ENCODE measurements around the gene PGP.
"Not testable (repeated sequence)": the region's sequence is repeated elsewhere in the genome, so short reads cannot be mapped to it uniquely, and the experiment has no call there.

PGP gene

DNA sequence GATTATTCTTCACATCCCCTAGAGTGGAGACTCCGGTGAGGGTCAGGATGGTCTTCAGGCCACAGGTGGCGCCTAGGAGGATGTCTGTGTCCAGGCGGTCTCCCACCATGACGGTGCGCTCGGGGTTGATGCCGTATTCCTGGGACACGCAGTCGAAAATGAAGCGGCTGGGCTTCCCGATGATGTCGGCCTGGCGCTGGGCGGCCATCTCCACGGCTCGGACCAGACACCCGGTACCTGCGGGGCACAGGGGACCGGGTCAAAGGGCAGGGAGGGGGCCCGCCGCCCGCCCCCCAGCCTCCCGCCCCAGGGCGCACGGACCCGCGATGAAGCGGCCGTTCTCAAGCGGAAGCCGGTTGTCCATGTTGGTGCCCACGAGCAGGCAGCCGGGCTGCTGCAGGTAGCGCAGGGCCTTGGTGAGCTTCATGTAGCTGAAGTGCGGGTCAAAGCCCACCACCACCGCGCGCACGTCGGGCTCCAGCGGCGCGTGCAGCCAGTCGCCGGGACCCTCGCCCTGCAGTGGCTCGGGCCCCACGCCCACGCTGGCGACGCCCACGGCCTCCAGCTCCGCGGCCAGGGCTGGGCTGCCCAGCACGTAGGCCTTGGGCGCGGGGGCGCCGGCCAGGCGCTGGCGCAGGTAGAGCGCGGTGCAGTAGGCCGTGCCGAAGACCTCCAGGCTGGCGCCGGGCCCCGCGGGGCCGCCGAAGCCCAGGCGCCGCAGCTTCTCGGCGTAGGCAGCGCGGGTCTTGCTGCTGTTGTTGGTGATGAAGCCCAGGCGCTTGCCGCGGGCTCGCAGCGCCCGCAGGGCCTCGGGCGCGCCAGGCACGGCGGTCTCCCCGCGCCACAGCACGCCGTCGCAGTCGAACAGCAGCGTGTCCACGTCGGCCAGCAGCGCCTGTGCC, 572 bp downstream of the PGP start:
- no peak for DNase-seq

DNA sequence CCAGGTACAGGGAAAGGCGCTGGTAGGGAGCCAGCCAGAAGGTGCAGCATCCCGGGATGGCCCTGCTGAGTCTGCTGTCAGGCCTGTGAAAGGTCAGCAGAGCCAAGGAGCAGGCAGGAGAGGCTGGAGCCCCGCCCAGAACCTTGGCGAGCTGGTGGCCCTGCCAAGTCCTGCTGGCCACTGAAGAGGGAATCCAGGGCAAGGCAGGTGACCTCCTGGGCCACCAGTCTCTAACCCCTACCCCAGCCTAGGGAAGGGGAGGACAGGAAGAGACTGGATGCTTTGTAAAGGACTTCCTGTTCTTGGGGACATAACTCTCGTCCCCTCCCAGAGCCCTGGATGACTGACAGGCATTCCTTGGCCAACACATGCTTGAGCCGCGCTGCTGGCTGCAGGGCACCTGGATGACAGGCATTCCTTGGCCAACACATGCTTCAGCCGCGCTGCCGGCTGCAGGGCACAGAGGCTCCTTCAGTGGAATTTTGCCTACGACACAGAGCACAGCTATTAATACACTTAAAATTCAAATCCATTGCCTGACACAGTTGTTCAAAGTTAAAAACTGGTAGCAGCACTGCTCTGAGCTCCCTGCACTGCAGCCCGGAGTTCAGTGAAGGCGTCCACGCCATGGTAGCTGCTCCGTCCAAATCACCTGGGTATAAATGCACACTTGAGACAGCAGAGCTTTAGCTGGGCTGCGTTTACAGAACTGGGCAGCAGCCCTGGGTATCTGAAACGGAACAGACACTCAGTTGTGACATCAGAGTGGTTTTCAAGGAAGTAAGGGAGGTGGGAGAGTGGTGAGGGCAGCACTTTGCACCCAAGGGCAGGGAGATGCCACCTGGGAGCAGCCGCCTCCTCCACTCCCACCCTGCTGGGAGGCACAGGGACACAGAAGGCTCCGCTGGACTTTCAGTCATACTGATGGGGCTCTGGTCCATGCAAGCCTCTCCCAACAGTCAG, 2.0 kb downstream of the PGP start:
- no peak for DNase-seq

DNA sequence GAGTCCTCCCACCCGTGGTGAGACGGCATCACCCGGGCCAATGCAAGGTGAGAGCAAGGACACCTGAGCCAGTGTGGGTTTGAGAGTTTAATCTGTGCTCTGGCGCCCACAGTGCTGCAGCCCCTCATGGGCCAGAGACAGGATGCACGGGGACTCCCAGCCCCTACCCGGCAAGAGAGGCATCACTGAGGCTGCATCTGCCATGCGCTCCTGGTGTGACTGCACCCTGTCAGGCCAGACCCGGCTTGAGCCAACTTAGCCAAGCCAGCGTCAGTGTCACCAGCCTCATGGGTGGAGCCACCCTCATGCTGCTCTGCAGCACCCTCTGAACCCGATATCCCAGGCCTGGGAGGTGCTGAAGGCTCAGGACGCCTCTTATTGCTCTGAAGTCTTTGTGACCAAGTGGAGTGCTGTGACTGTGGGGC, 2.7 kb downstream of the PGP start:
- DNase-seq = no peak

DNA sequence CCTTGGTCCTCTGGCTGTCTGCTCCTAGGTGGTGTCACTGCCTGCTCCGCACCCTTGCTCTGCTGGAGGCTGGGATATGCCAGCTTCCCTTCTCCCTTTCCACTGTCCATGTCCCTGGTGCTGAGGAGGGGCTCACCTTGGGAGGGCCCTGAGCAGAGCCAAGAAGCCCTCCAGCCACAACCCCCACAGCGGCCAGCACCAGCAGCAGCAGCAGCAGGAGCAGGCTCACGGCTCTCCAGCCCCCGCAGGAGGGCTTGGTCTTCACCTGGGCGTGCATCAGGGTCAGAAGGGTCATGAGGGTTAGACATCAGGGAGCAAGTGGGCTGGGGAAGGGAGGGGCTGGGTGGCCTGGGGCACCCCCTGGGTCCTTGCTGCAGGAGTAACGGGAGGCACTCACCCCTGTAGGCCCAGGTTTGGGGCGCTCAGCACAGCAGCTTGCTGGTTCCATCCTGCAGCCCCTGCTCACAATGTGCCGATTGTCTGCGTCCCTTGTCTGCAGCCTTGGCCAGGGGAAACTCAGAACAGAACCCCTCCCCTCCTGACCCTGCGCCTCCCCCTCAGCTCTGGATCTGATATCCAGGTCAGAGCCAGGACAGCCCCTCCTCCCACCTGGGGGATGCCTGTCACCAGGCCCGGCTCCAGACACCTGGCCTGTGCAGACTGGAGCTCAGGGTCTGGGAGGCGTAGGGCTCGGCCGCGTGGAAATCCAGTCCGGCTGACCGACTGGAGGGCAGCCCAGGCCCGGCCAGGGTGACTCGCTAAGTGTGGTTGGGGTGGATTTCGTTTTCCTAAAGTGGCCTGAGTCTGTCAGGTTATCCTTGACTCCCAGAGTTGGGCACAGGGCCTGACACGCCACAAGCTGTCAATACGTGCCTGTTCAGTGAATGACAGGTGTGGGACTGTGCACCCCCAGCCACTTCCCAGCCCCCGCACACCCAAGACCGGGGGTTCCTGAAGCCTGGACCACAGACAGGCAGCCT, 4.0 kb downstream of the PGP start, which contains the start of gene BRICD5:
Gene BRICD5, minus strand, starts transcription at position 478 of the 980 bp plus-strand sequence. Its CDS starts 30 bp downstream, at position 448.
- DNase-seq = no peak

DNA sequence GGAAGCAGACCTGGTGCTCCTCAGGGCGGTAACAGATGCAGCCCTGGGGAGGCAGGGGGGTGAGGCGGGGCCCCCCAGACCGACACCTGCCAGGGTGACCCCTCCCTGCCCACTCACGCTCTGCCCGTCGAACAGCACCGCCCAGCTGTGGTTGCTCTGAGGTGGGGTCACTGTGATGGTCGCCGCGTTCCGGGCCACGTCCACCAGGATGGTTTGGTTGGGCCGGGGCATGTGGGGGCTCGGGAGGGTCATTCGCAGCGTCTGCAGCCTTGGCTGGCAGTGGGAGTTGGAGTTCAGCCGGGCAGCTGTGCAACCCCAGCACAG, 4.7 kb downstream of the PGP start:
- DNase-seq = no peak

DNA sequence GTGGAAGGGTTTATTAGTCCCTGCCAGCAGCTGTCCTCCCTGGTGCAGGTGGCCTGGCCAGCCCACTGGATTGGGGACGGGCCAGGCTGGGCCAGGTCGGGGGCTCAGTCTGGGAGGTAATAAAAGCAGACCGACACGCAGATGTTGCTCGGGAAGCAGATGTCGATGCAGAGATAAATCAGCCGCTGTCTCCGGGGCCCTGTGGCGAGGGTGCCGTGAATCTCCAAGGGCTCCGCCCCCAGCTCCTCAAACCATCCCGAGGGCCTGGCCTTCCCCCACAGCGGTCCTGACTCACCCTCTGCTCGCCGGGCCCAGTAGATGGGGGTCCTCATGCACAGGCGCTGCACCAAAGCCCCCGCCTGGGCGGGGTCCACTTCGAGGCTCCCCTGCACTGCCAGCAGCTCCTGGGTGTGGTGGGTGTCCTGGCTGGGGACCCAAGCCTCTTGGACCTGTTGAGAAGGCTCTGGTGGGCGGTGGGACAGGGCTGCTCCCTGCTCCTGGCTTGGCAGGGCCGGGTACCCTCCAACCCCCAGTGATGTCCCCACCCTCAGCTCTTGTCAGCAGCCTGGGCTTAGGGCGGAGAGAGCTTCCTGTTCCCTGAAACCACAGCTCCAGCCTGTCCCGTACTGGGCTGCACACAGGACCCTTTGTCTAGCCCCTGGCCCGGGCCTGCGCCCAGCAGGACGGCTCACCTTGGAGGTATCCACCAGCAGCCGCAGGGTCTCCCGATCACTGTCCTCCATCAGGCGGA, 5.2 kb downstream of the PGP start:
- no peak for DNase-seq

DNA sequence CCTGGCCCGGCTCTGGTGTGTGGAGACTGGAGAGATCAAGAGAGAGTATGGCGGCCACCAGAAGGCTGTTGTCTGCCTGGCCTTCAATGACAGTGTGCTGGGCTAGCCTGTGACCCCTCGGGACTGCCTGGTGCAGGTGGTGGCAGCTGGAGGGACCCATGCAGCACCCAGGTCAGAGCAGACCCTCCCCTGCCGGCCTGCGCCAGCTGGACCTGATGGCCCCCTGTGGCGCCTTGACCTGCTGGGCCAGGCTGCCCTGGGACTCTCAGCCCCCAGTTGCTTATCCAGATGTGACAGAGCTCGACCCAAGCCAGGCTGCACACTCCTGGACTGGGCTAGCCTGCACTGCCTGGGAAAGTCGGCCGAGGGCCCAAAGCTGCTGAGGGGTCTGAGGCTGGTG, 5.9 kb downstream of the PGP start:
- DNase-seq = no peak

DNA sequence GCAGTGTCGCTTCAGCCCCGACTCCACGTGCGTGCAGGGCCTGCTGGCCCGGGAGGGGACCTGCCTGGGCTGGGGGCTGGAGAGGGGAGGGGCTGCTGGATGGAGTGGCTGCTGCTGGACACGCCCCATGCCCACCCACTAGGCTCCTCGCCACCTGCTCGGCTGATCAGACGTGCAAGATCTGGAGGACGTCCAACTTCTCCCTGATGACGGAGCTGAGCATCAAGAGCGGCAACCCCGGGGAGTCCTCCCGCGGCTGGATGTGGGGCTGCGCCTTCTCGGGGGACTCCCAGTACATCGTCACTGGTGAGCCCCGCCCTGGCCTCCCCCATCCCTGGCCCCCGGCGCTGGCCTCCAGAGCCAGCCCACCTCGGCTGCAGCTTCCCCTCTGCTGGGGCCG, 6.3 kb downstream of the PGP start:
- no peak for DNase-seq

DNA sequence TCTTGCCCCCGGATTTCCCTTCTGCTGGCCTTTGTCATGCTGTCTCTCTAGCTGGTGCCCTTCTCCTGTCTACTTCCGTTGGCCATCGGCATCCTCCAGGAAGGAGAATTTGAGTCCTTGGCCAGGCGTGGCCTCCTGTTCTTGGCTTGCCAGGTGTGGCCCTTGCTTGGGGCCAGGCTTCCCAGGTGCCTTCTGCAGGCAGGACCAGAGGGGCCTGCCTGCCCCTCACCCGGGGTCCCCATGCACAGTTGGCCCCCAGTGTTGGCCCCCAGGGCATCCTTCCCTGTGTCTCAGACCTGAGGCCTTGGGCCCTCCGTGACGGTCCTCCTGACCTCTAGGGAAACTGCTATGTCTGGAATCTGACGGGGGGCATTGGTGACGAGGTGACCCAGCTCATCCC, 6.8 kb downstream of the PGP start:
- DNase-seq = no peak

DNA sequence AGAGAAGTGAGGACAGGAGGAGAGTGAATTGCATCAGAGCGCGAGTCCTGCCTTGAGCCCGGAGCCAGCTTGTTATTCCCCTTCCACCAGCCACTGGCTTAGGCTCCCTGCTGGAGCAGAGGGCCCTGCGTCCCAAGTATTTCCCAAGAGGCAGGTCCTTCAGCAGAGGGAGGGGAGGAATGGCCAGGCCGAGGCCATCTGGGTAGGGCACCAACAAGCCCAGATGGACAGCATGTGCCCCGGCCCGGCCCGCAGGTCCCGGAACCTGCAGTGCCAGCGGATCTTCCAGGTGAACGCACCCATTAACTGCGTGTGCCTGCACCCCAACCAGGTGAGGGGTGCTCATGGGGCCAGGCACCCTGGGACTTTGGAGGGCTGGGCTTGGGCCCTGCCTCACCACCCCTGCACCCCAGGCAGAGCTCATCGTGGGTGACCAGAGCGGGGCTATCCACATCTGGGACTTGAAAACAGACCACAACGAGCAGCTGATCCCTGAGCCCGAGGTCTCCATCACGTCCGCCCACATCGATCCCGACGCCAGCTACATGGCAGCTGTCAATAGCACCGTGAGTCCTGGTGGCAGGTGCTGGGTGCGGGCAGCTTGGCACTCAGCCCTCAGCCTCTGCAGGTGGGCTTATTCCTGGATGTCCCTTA, 7.7 kb downstream of the PGP start:
- no peak for DNase-seq

DNA sequence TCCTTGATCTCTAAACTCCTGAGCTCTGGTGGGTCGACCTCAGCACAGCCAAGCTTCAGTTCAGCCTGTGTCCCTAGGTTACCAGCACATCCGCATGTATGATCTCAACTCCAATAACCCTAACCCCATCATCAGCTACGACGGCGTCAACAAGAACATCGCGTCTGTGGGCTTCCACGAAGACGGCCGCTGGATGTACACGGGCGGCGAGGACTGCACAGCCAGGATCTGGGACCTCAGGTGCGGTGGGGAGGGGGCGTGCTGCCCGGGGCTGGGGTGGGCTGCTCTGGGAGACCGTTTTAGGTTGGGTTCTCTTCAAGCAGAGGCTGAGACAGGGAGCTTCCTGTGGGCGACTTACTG, 8.2 kb downstream of the PGP start:
- no peak for DNase-seq

DNA sequence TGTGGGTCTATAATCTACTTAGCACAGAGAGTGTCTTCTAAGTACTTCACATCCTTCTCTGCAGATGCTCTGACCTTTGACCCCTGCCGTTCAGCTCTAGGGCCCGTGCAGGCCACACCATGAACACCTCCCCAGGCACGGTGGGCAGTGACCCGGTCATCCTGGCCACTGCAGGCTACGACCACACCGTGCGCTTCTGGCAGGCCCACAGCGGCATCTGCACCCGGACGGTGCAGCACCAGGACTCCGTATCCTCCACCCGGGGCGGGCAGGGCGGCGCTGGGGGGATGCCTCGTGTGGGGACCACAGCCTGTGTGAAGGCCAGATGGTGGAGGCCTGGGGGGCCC, 8.7 kb downstream of the PGP start:
- no peak for DNase-seq

DNA sequence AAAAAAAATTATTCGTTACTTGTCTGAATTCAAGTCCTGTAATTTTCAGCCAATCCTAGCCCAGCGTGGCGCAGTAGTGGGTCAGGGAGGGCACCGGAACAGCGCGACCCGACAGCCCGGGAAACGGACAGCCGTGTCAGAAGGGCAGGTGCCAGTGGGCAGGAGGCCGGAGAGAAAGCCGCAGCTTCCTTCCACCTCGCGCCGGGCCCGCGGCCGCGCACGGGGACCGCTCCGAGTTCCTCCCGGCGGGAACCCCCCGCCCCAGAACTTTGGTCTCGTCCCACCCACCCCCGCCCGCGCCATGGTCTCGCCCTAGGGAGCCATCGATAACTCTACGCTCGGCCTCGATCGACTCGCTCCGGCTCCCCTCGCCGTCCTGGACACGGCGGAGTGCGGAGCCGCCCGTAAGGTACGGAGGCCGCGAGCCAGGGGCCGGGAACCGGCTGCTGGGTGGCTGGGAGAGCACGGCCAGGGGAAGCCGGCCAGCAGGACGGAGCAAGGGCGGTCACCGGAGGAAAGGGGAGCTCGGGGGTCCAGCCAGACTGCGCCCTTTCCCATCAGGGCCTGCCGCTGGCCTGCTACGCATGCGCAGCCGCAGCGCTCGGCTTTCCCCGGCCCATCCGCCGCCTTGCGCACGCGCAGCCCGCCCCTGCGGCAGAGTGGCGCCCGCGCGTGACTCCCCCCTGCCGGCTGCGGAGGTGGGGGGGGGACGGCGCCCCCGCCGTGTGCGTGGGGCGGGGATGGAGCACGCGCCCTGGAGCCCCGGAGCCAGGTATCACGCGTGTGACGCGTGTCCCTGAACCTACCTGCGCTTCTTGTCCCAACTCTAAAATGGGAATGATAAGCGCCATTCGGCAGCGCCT, 9.3 kb downstream of the PGP start, which contains the start of gene MLST8:
Gene MLST8, plus strand, starts transcription at position 351 of the 863 bp plus-strand sequence. CDS start 632 bp downstream, outside the sequence.
- DNase-seq = peak; percentile 69

DNA sequence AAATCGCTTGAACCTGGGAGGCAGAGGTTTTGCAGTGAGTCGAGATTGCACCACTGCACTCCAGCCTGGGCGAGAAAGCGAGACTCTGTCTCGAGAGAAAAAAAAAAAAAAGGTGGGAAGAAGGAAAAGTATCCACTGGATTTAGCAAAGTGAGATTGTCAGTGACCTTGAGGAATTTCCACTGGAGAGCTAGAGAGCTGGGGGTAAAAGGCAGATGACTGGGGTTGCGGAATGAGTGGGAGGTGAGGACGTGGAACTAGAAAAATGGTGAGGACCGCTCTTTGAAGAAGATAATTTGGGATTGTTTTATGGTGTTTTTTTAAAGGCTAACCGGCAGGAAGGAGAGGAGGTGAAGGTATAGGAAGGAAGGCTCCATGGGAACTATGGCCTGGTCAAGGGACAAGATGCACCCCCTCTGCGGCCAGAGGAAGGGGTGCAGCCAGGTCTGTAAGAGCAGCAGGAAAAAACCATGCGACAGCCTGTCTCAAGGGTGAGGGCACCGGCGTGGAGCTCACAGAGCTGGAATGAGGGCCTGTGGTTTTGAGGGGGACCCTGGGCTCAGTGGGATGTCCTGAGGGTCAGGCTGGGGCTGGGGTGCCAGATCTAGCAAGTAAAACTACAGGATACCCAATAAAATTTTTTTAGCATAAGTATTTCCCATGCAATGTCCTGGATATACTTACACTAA, 10.1 kb downstream of the PGP start:
- DNase-seq = no peak

DNA sequence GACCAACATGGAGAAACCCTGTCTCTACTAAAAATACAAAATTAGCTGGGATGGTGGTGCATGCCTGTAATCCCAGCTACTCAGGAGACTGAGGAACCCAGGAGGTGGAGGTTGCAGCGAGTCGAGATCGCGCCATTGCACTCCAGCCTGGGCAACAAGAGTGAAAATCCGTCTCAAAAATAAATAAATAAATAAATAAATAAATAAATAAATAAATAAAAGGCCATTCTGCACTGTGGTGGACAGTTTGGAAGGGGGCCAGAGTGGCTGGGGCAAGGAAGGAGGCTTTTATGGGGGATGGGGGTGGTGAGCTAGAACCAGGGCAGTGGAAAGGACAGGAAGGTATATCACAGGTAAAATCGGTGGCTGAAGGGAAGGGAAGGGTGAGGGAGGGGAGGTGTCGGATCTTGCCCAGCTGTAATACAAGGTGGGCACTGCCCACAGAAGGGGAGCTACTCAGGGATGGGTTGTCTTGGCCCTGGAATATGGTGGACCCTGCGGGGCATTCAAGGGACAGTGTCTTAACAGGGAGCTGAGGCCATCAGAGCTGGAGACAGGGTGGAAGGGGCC, 11.4 kb downstream of the PGP start:
- not testable (repeated sequence) for DNase-seq

DNA sequence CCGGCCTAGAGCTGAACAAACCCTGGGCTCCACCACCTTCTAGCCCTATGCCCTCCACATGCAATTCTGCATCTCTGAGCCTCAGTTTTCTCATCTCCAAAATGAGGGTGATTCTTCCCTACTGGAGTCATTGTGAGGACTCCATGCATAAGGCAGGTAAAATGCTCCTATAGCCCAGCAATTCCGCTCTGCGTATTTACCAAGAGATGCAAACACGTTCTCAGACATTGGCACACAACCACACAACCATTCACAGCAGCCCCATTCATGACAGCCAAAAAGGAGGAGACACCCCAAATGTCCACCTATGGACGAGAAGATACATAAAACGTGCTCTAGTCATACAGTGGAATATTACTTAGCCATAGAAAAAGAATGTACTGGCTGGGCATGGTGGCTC, 14.3 kb downstream of the PGP start:
- DNase-seq = no peak

DNA sequence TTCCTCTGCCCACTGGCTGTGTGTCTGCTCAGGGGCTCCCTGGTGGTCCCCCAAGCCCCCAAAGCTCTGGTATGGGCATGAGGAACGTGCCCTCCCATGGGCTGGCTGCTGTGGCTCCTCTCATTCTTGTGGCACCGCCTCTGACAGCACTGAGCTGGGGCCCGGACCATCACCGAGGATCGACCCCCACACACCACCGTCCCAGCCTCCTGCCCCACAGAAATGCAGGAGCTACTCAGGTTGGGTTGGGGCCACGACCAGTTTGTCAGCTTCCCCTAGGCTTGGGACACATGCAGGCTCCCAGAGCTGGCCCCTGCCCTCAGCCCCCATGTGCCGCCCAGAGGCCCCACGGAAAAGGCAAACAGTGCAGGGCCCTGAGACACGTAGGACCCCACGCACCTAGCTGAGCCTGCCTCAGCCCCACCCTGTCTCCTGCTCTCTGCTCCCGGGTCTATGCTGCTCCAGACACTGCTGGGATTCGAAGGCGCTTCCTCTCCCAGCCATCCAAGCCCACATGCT, 15.0 kb downstream of the PGP start:
- DNase-seq = no peak

DNA sequence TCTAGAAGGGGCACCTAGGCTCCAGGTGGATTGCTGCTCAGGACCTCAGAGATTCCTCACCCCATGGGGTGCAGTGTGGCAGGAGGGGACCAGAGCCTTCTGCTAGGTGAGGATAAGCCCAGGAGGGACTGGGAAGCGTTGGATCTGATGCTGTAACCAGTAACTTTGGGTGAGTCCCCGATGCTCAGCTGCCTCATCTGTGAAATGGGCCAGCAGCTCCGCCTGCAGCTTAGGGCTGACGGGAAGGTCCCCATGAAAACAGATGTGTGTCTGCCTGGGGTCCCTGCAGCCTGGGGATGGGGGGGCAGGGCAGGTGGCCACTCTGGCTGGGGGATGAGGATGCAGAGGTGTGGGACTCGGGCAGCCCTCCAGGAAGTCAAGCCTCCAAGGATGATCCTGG, 15.5 kb downstream of the PGP start:
- DNase-seq = no peak

DNA sequence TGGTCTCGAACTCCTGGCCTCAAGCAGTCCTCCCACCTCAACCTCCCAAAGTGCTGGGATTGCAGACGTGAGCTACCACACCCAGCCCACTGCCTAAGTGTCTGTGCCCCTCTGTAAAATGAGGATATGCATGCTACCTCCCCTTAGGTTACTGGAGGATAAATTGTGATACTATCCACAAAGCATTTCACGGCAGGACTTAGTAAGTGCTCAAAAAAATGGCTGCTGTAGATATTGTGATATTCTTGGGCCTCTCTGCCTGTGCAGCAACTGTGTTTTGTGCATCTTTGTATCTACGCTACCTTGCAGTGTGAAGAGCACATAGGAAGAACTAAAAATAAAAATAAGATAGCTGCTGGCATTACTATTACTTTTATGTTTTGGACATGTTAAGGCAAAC, 16.4 kb downstream of the PGP start:
- no peak for DNase-seq
